Measurements from ENCODE around the gene SGCB. TPM values are rescaled to one million over a fixed set of nuclear protein-coding genes. Genes with fewer than 3 reads are reported as not detected.

Gene SGCB
- 14.0 and 20.7 TPM in 2 replicates for total RNA-seq

DNA sequence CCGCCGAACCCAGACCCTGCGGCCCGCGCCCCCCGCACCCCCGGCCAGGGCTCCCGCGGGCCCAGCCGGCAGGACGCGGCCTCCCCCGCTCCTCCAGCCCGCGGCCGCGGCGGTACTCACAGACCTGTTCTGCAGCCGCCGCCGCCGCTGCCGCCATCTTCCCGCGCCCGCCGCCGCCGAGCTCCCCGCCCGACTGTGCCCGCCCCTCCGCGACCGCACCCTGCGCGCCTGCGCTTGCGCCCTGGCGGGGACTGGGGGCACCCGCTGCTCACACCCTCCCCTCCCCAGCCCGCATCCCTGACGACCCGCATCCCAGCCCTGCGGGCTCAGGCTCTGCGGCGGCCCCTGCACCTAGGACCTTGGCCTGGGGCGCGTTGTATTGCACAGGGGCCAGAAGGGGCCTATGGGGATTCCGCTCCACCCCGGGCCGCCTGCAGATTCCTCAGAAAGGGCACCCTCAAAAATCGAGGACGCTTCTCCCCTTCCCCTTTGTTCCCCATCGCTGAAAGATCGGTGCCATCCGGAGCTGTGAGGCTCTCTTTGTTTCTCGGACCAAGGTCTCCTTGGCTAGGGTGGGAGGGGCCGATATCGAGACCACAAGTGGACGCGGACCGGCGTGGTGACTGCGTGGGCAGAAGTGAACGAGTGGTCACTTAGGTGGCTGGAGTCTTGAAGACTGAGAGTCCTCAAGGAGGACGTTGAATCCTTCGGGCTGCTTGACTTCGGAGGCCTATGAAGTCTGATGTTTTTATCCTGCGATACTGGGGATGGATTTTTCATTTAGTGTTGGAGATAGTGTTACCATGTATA is at the start of gene SGCB:
SGCB (minus strand) TSS at position 197 of the 810 bp plus-strand sequence; CDS start at position 157, 40 bp downstream.

DNA sequence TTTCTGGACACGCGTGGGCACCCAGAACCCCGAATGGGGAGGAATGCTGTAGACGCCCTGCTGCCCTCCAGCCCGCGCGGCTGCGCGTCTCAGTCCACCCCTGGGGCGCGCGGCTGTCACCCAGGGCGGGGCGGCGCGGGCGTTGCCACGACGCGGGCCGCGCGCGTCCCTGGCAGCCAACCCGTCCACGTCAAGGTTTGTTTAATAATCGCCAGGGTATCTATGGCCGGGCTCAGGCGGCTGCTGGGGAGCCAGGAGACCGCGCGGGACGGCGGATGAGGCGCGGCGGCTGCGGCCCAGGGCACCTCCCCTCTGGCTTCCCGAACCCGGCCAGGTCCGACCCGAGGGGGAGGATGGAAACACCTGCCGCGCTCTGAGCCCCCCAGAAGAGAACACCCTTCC is 13.1 kb upstream of the SGCB start, which contains the start of gene SPATA18:
SPATA18 (plus strand) TSS at position 92 of the 402 bp plus-strand sequence. CDS start 401 bp downstream, outside the sequence.

DNA sequence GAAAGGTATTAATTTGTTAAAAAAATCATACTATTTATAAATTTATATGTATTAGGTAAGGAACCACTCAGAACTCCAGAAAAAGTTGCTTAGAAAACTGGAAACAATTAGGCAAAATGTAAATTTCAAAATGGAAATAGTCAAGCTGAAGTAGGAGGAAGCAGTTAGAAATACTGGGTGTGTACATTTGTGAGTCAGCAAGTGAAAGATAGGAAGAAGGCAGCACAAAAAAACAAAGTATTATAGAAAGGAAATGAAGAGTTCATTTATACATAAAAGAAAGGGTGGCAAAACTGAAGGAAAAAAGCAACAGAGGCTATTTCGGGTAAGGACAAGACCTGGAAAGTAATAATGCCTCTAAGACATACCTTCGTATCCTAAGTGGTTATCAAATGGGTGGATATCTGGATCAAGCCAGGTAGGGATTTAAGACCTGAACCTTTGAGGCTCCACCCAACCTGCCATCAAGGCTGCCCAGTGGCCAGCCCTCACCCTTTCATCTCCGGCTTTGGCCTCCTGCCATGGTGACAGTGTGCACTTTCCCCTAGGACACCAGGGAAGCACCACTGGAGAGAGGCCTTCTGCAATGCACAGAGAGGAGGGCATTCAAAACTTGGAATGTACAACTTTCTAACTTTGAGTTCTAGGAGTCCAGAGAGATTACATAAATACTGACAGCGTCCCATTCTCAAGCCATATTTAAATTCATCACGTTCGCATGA is 18.0 kb downstream of the SGCB start, which contains the start of gene LRRC66:
LRRC66 (minus strand) TSS at position 428 of the 722 bp plus-strand sequence. CDS start 2,750 bp downstream, outside the sequence.

Small RNAs within 50 kb of the gene (small RNA-seq; reads per million reads assigned to genes)
- gene AC104784.1: not detected

Other genes starting within 250 kb of the SGCB start
- 30.4 and 39.0 TPM in 2 replicates for gene DCUN1D4, start 195.1 kb downstream of the SGCB start, total RNA-seq
- 0.33 and 0.48 TPM in 2 replicates for gene LRRC66, start 17.9 kb downstream of the SGCB start, total RNA-seq
- gene SPATA18, start 13.0 kb upstream of the SGCB start, total RNA-seq: 4.6 and 9.6 TPM in 2 replicates

Data from vein endothelial cell (primary cell).